B cell (primary cell): ENCODE data around the gene COL5A1. TPM values are rescaled to one million over a fixed set of nuclear protein-coding genes. Genes with fewer than 3 reads are reported as not detected.

Experiments
- ATAC-seq: fragments of 200-7000 bp; cut with Tn5 transposase; one replicate; pipeline ENCODE4 v1.10.0; 2021; ENCODE audit warnings: low read depth, mild to moderate bottlenecking, moderate number of reproducible peaks, moderate library complexity
- CTCF ChIA-PET: fragments of 350-600 bp; sonication (Branson Sonifier 250); formaldehyde crosslinking; loops from one replicate; lab custom pipeline; 2021; ENCODE audit warnings: antibody characterized with exemption, inconsistent platforms; lab: Charles Lee
- POLR2A ChIA-PET: fragments of 350-600 bp; sonication (Branson Sonifier 250); formaldehyde crosslinking; loops from one replicate; lab custom pipeline; 2021; ENCODE audit warnings: antibody characterized with exemption; lab: Charles Lee
- DNase-seq: peaks from one replicate; pipeline ENCODE4 v3.0.0; 2013
- H2AFZ ChIP-seq: 2 replicates; pipeline ENCODE4 v1.6.1; 2012; ENCODE audit warnings: mild to moderate bottlenecking, low read depth, low read length; ENCODE audit not compliant: insufficient read depth, poor library complexity, severe bottlenecking
- H3K27ac ChIP-seq, 2 donors: 1 replicate in 1 of 2; 2 replicates in 1 of 2; pipeline ENCODE4 v1.5.1; 2012 to 2013; ENCODE audit warnings: low read length in 2 of 2, mild to moderate bottlenecking in 2 of 2, moderate library complexity in 1 of 2
- H3K27me3 ChIP-seq, 4 experiments: fragments of 200-600 bp in 1 of 4; sonication (generic) in 1 of 4; replicated peaks in 1 of 4; 1 replicate in 2 of 4; 2 replicates in 2 of 4; pipeline versions ENCODE4 v1.6.1 to v1.7.0; 2013 to 2016; ENCODE audit warnings: low read length in 3 of 4, mild to moderate bottlenecking in 2 of 4, mixed read lengths in 1 of 4, moderate library complexity in 1 of 4; ENCODE audit not compliant: insufficient read depth in 4 of 4, control insufficient read depth in 3 of 4; ENCODE audit errors: control extremely low read depth in 1 of 4
- H3K36me3 ChIP-seq, 2 experiments: replicated peaks in 1 of 2; 1 replicate in 1 of 2; 2 replicates in 1 of 2; pipeline versions ENCODE4 v1.6.1 to v1.7.1; 2013; ENCODE audit warnings: low read length in 1 of 2; ENCODE audit not compliant: insufficient read depth in 2 of 2, control insufficient read depth in 1 of 2; ENCODE audit errors: control extremely low read depth in 1 of 2, extremely low read depth in 1 of 2
- H3K4me1 ChIP-seq, 2 donors: fragments of 200-600 bp in 1 of 2; sonication (generic) in 1 of 2; 1 replicate in 1 of 2; 2 replicates in 1 of 2; pipeline versions ENCODE4 v1.5.1 to v1.6.1; 2013 to 2017; ENCODE audit warnings: low read length in 2 of 2; ENCODE audit not compliant: control insufficient read depth in 2 of 2, insufficient read depth in 2 of 2
- H3K4me2 ChIP-seq: replicated peaks from 2 replicates; pipeline ENCODE3; 2012; ENCODE audit warnings: mild to moderate bottlenecking, low read depth, low read length; ENCODE audit not compliant: poor library complexity, severe bottlenecking
- H3K4me3 ChIP-seq, 5 experiments: fragments of 200-600 bp in 1 of 5; sonication (generic) in 1 of 5; 1 replicate in 3 of 5; 2 replicates in 2 of 5; pipeline versions ENCODE4 v1.5.1 to v1.7.0; 2011 to 2016; ENCODE audit warnings: low read length in 4 of 5, mild to moderate bottlenecking in 4 of 5, low read depth in 2 of 5, control low read depth in 1 of 5, moderate library complexity in 1 of 5; ENCODE audit not compliant: insufficient read depth in 1 of 5; ENCODE audit errors: control extremely low read depth in 1 of 5, extremely low read depth in 1 of 5
- H3K79me2 ChIP-seq: fragments of 200-600 bp; sonication (generic); one replicate; pipeline ENCODE4 v1.6.0; 2016; ENCODE audit warnings: low read length; ENCODE audit not compliant: control insufficient read depth, insufficient read depth
- H3K9ac ChIP-seq: fragments of 200-600 bp; sonication (generic); 2 replicates; pipeline ENCODE4 v1.6.1; 2017; ENCODE audit warnings: mild to moderate bottlenecking, low read length, moderate library complexity
- H3K9me3 ChIP-seq, 3 donors: one replicate each; pipeline versions ENCODE4 v1.6.1 to v1.7.1; 2013; ENCODE audit warnings: low read length in 2 of 3; ENCODE audit not compliant: control insufficient read depth in 2 of 3, insufficient read depth in 1 of 3; ENCODE audit errors: control extremely low read depth in 1 of 3
- H4K20me1 ChIP-seq: 2 replicates; pipeline ENCODE4 v1.6.0; 2012; ENCODE audit warnings: mild to moderate bottlenecking, low read length; ENCODE audit not compliant: insufficient read depth, control insufficient read depth, poor library complexity, severe bottlenecking
- H3K27ac Mint-ChIP-seq: one replicate; pipeline ENCODE4 v1.8.0; 2021; ENCODE audit warnings: mixed read lengths
- H3K27me3 Mint-ChIP-seq: one replicate; pipeline ENCODE4 v1.8.0; 2021; ENCODE audit warnings: mixed read lengths
- H3K4me1 Mint-ChIP-seq: one replicate; pipeline ENCODE4 v1.8.0; 2021; ENCODE audit warnings: mixed read lengths
- H3K4me3 Mint-ChIP-seq: one replicate; pipeline ENCODE4 v1.8.0; 2021; ENCODE audit warnings: mixed read lengths
- H3K9me3 Mint-ChIP-seq: one replicate; pipeline ENCODE4 v1.8.0; 2022; ENCODE audit warnings: mixed read lengths; ENCODE audit not compliant: insufficient read depth
- EZH2 ChIP-seq: IDR thresholded peaks from 2 replicates; pipeline ENCODE4 v1.6.1; 2012; ENCODE audit warnings: borderline replicate concordance, low read depth, mild to moderate bottlenecking, moderate library complexity, low read length; ENCODE audit not compliant: insufficient read depth, poor library complexity, severe bottlenecking
- WGBS: methylation state at CpG from one replicate; pipeline ENCODE4 v1.1.5; 2013; ENCODE audit warnings: missing lambda C conversion rate; ENCODE audit not compliant: insufficient coverage; 5-methylcytosine and 5-hydroxymethylcytosine counted together
- intact Hi-C: fragments of 100-400 bp; cut with micrococcal nuclease; formaldehyde crosslinking; loops from one replicate; pipeline ENCODE4 v1.10.0; 2022
- polyA plus RNA-seq: library from polyadenylated mRNA; depleted of rRNA; stranded (reverse); fragments of >200 nt; gene quantifications from 2 replicates; pipeline ENCODE4 v1.2.3, GENCODE V29; 2012
- total RNA-seq, 2 donors: library from RNA; stranded (reverse); fragments of 120-200 nt in 1 of 2; gene quantifications; 1 replicate in 1 of 2; 2 replicates in 1 of 2; pipeline versions ENCODE4 v1.2.3 to v1.2.4, GENCODE V29; 2013 to 2022
- TF ChIP-seq, protein P1 (sequence below): fragments of 200-600 bp; IDR thresholded peaks from one replicate; pipeline ENCODE4 v1.8.0; 2022; ENCODE audit warnings: antibody characterized with exemption, mild to moderate bottlenecking

COL5A1 gene
- total and polyA plus RNA-seq, 2 donors (not counting 1 experiment from before 2014, with no cell fraction given): 0.06 TPM; not detected in 1

DNA sequence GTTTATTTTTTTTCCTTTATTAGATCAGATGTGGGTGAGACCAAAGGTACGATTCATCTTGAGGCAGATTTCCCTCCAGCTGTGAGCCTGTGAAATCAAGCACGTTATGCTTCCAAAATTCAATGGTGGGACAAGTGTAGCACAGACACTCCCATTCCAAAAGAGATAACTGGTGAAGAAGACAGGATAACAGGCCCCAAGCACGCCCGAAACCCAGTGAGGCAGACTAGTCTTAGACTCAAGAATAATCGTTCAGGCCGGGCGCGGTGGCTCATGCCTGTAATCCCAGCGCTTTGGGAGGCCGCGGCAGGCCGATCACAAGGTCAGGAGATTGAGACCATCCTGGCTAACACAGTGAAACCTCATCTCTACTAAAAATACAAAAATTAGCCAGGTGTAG, 36.8 kb upstream of the COL5A1 start:
- Histone ChIP-seq H2AFZ (no peak overlapping the region), H3K79me2 (no peaks in the 10 kb centered on the region), H3K9me3 (peaks cover 0 to 8% (median 0%) of the 10 kb centered on the region in 3 donors), H4K20me1 (no peaks in the 10 kb centered on the region), H3K4me1 (no peaks in the 10 kb centered on the region), H3K4me2 (no peak overlapping the region), H3K27me3 (peaks cover 0 to 5% (median 0%) of the 10 kb centered on the region in 4 experiments), H3K36me3 (no peaks in the 10 kb centered on the region), H3K9ac (no peak overlapping the region), H3K4me3 (no peak overlapping the region), H3K27ac (no peak overlapping the region)
- 92% methylated on average over 10 of the region's 12 CpGs for WGBS
- Mint-ChIP-seq H3K4me1 (no peaks in the 10 kb centered on the region), H3K27ac (no peak overlapping the region), H3K4me3 (no peak overlapping the region), H3K9me3 (no peaks in the 10 kb centered on the region), H3K27me3 (peaks cover 15% of the 10 kb centered on the region)
- TF ChIP-seq EZH2: no peak
- TF ChIP-seq, protein P1, sequence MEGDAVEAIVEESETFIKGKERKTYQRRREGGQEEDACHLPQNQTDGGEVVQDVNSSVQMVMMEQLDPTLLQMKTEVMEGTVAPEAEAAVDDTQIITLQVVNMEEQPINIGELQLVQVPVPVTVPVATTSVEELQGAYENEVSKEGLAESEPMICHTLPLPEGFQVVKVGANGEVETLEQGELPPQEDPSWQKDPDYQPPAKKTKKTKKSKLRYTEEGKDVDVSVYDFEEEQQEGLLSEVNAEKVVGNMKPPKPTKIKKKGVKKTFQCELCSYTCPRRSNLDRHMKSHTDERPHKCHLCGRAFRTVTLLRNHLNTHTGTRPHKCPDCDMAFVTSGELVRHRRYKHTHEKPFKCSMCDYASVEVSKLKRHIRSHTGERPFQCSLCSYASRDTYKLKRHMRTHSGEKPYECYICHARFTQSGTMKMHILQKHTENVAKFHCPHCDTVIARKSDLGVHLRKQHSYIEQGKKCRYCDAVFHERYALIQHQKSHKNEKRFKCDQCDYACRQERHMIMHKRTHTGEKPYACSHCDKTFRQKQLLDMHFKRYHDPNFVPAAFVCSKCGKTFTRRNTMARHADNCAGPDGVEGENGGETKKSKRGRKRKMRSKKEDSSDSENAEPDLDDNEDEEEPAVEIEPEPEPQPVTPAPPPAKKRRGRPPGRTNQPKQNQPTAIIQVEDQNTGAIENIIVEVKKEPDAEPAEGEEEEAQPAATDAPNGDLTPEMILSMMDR: no peak
- POLR2A ChIA-PET: no interaction called here
- ATAC-seq (no peak), DNase-seq (no peak)
- intact Hi-C loops: no loop called here
- CTCF ChIA-PET: no interaction called here

DNA sequence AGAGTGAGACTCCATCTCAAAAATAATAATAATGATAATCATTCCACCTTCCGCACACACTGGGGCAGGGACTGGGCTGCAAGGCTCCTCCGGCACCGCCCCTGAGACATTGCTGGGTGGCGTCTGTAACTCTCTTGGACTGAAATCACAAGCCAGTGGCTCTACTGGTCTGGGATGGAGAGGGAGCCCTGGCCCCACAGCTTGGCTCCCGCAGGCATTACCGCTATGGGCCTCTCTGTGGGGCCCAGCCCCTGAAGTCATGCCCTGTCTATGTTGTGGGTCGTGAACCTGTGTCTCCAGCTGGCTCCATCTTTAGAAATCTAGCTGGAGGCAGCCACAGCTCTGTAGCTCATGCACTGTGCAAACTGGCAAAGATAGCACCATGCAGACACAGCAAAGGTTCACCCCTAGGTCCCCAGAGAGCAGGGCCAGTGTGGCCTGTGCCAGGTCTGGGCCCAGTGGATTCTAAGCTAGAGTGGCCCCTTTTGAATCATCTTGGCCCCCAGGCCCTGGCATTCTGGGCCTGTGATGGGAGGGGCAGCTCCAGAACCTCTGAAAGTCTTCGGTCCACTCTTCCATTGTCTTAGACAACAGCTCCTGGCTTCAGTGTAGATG, 36.1 kb upstream of the COL5A1 start:
- no peak for DNase-seq
- no peak for ATAC-seq
- TF ChIP-seq, protein P1: no peak
- no peak for TF ChIP-seq EZH2
- CTCF ChIA-PET: no interaction called here
- no peak overlapping the region for H3K4me2 ChIP-seq
- H3K79me2 ChIP-seq: no peaks in the 10 kb centered on the region
- POLR2A ChIA-PET: no interaction called here
- no peak overlapping the region for H3K4me3 Mint-ChIP-seq
- peaks cover 15% of the 10 kb centered on the region for H3K27me3 Mint-ChIP-seq
- no peaks in the 10 kb centered on the region for H3K36me3 ChIP-seq
- H3K9me3 Mint-ChIP-seq: no peaks in the 10 kb centered on the region
- H3K4me1 Mint-ChIP-seq: no peaks in the 10 kb centered on the region
- WGBS: 90% methylated on average over 8 of the region's 8 CpGs
- peaks cover 0 to 5% (median 0%) of the 10 kb centered on the region in 4 experiments for H3K27me3 ChIP-seq
- no peak overlapping the region for H3K4me3 ChIP-seq
- H3K27ac Mint-ChIP-seq: no peak overlapping the region
- H3K4me1 ChIP-seq: no peaks in the 10 kb centered on the region
- no peaks in the 10 kb centered on the region for H4K20me1 ChIP-seq
- intact Hi-C loops: no loop called here
- no peak overlapping the region for H3K9ac ChIP-seq
- no peak overlapping the region for H2AFZ ChIP-seq
- peaks cover 0 to 8% (median 0%) of the 10 kb centered on the region in 3 donors for H3K9me3 ChIP-seq
- H3K27ac ChIP-seq: no peak overlapping the region
